GM19395 (cell line): ENCODE results near the gene TMC7.
"Not testable (repeated sequence)": the region's sequence is repeated elsewhere in the genome, so short reads cannot be mapped to it uniquely, and the experiment has no call there.

Source experiments
- ATAC-seq: cut with Tn5 transposase; IDR thresholded peaks from one replicate; pipeline ENCODE4 v1.9.1; 2021; ENCODE audit warnings: mild to moderate bottlenecking, moderate library complexity; ENCODE audit not compliant: unreplicated experiment

Gene TMC7

GRCh38 chr16:18983565-18984434 lies at the start of gene TMC7:
TSS of gene TMC7 (plus strand) at chr16:18983934. CDS start at chr16:18984064, 130 bp downstream.
- ATAC-seq = no peak

DNA sequence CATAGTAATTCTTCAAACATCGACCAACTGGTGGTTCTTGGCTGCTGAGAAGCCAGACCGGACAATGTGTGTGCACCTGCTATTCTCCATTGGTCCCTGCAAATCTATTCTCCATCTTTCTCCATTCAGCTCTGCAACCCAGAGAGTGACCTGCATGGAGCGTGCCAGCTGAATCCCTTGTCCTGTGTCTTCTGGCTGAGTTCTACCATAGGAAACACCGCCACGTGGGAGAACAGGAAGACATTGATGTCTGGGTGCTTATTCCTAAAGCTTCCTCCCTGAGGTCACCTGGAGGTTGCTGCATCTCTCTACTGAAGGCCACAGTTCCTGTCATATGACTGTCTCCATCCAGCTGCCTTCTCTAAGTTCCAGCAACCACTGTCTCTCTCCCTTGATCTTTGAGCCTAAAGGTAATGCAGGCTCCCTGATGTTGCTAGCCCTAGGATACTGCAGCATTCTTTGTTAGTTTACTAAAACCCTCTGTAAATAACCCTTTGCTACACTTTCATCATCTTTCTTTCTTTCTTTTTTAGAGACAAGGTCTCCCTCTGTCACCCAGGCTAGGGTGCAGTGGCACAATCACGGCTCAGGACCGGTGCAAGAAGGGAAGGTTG lies 46.9 kb upstream of the TMC7 start:
- no peak for ATAC-seq

GRCh38 chr16:18937390-18937789 lies 46.3 kb upstream of the TMC7 start:
- no peak for ATAC-seq

DNA sequence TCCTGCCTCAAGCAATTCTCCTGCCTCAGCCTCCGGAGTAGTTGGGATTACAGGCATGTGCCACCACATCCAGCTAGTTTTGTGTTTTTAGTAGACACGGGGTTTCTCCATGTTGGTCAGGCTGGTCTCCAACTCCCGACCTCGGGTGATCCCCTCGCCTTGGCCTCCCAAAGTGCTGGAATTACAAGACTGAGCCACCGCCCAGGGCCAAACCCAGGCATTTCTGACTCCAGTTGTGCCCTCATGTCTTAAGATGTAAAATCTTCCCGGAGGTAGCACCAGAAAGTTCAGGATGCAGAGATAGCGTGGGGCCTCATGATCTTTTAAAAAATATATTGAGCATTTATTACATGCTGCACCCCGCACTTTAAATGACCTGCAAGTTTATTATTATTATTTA lies 44.7 kb upstream of the TMC7 start:
- ATAC-seq = no peak

DNA sequence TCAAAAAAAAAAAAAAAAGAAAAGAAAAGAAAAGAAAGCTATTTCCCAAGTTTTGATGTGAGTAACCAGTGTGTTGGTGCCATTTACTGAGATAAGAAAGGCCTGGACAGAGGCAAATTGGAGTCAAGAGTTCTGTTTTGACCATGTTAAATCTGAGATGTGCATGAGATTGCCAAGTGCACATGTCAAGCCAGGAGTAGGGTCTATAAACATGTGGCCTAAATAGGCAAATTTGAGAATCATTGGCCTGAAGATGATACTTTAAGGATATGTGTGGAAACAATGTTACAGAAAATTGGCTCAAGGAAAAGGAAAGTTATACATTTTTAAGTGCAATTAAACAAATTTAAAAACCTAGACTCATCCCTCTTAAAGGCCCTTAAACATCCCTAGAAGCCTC lies 42.3 kb upstream of the TMC7 start:
- no peak for ATAC-seq

DNA sequence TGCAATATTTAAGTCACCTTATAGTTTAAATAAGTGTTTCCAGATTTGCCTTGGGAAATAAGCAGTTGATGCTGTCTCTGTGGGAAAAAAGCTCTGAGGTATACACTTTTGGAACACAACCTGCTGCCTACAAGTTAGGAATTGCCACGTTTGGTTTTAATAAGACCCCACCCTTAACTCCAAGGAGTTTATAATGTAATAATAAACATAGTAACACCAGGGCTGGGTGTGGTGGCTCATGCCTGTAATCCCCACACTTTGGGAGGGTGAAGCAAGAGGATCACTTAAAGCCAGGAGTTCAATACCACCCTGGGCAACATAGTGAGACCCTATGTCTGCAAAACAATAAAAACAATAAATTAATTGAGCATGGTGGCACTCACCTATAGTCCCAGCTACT lies 41.7 kb upstream of the TMC7 start:
- ATAC-seq = no peak

DNA sequence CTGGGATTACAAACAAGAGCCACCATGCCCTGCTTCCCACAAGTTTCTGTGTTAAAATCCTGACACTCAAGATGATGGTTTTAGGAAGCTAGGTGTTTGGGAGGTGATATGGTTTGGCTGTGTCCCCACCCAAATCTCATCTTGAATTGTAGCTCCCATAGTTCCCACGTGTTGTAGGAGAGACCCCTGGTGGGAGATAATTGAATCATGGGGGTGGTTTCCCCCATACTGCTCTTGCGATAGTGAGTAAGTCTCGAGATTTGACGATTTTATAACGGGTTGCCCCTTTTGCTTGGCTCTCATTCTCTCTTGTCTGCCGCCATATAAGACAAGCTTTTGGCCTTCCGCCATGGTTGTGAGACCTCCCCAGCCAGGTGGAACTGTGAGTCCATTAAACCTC lies 40.3 kb upstream of the TMC7 start:
- ATAC-seq = no peak

GRCh38 chr16:18945233-18945632 lies 38.5 kb upstream of the TMC7 start:
- ATAC-seq = no peak

DNA sequence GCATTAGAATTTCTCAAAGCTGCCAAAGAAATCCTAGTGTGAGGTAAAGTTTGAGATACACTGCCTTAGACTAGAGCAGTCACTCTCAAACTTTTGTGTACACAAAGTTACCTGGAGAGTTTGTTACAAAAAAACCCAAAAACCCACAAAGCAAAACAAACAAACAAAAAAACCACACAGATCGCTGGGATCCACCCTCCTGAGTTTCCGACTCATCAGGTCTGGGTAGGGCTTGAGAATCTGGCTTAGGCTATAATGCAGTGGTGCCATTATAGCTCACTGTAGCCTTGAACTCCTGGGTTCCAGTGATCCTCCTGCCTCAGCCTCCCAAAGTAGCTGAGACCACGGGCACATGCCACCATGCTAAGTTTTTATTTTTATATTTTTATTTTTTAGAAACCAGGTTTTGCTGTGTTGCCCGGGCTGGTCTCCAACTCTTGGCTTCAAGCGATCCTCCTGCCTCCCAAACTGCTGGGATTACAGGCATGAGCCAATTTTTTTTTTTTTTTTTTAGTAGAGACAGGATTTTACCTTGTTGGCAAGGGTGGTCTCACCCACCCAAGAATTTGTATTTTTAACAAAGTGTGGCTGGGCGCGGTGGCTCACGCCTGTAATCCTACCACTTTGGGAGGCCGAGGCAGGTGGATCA lies 35.2 kb upstream of the TMC7 start:
- ATAC-seq = no peak

- ATAC-seq = no peak
Observed at GRCh38 chr16:18950469-18951185, 33.1 kb upstream of the TMC7 start.

DNA sequence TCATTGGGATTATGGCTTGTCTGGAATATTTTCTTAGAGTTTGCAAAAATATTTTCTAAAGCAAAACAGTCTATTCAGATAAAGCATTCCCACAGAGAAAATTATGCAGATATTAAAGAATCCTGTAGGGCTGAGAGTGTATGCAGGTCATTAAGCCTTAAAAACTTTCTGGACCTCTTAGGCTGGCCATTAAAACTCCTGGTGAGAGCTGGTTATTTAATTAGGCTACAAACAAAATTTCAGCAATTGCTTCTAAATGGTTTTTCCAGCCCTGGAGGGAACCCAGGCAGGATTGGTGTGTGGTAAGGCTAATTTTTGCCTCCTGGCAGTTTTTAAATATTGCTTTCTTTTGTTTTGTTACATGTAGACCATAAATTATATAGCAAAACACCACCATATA lies 30.2 kb upstream of the TMC7 start:
- ATAC-seq = no peak

GRCh38 chr16:18955874-18956580 lies 27.7 kb upstream of the TMC7 start:
- ATAC-seq = not testable (repeated sequence)

- not testable (repeated sequence) for ATAC-seq
Observed at GRCh38 chr16:18956658-18957241, 27.0 kb upstream of the TMC7 start.

GRCh38 chr16:18958621-18959029 lies 25.1 kb upstream of the TMC7 start:
- ATAC-seq = no peak

DNA sequence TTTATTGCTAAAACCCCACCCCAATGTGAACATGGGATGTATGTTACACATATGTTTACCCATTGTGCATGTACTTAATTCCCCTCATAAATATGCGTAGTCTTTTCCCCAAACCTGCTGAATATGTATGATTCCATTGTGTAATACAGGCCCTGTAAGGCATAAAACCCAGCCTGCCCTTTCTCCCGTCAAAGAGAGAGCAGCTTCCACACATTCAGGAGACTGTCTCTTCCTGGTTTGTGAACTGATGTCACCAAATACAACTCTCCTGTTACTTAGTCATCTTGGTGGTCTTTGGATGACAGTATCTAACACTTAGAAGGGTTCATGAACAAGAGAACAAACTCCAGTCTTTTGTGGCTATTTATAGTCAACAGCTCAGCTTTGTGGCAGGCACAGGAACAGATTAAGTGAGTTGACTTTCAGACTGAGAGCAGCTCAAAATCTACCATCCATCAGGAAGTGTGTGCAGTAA lies 24.7 kb upstream of the TMC7 start:
- no peak for ATAC-seq

DNA sequence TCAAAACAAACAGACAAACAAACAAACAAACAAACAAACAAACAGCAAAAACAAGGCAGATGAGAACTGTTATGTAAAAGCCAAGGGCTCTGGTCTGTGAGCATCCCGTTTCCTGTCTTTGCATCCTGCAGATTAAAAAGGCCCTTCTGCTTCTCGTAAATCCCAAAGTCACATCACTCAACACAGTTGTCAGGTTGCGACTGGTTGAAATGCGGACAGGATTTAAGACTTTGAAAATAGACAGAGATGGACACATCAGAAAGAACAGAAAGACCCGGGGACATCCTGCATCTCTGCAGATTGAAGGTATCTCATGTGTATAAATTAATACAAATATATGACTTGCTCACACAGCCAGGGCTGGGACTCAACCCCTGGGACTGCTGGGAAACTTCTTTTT lies 18.2 kb upstream of the TMC7 start:
- ATAC-seq = no peak

- no peak for ATAC-seq
Observed at GRCh38 chr16:18966791-18967190, 16.9 kb upstream of the TMC7 start.

DNA sequence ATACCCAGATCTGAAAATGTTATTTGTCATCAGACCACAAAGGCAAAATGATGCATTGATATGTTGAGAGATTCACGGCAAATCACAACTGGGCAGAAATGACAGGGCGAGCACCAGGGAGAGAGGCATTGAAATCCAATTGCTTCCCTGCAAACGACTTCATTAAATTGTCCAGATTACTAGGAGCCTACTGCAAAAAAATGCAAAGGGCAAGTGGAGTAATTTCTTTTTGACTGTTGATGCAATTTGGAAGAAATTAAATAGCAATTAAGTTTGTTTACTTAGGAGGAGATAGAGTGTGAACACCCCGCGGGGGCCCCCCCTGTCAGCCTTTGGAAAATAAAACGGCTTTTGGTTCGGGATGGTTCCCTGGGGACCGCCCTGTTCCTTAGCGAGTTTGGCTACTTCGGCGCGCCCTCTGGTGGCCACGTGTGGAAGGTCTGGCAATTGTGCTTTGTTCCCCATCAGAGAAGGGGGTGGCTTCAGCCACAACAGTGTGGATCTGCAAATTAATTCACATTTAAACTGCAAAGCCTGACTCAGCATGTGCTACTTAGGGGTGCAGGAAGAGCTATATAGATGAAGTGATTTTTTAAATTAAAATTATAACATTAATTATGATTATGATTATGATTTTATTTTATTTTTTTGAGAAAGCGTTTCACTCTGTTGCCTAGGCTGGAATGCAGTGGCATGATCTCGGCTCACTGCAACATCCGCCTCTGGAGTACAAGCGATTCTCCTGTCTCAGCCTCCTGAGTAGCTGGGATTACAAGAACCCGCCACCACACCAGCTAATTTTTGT lies 14.5 kb upstream of the TMC7 start:
- ATAC-seq = no peak

DNA sequence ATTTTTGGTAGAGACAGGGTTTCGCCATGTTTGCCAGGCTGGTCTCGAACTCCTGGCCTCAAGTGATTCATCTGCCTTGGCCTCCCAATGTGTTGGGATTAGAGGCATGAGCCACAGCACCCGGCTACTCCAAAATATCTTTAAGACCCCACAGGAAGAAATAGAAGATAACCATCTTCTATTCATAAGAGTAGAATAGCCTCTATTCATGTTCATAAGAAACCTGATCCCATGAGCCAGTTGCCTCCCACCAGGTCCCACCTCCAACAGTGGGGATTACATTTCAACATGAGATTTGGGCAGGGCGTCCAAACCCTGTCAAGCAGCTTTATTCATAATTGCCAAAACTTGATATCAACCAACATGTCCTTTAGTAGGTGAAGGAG lies 13.9 kb upstream of the TMC7 start:
- no peak for ATAC-seq
